Measurements from ENCODE around the gene CTIF. TPM values are rescaled to one million over a fixed set of nuclear protein-coding genes. Genes with fewer than 3 reads are reported as not detected.

The CTIF gene
- total RNA-seq, 4 donors from 2014 or later = 14.1 to 78.2 (median 18.4) TPM

DNA sequence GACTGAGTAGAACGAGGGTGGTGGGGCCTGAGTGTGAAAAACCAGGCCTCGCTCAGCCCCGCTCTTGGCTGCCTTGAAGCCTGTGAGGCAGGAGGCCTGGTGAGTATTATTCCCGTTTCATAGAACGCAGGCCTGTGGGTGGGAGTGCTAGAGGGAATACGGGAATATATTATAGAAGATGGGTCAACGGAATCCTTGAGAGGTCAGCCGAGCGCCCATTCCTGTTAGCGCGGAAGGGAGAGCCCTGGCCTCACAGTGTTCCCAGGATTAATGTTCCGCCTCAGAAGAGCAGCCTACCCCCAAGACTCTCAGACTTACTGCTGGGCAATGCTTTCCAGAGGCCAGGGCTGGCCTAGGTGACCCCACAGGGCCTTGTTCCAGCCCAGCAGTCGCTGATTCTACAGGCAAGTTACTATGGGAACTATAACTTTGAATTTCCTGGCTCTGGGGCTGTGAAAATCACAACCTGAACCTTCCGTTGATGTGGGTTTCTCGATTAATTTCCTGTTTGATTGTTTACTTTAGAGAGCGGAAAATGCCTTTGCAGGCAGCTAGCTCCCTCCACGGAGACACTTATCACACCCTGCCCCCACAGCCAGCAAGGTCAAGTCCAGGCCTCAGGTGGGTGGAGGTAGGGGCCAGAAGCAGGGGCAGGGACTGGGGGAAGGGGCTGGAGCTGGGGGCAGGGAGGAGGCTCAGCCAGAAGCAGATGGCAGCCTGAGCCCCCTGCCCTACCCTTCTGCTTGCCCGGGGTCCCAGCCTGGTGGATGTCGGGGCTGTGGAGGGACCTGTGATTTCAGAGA is 303.6 kb downstream of the CTIF start:
- peak; percentile 31 for DNase-seq
- 60 to 73% methylated on average over 1 to 18 of the region's 19 CpGs for WGBS, 2 donors (ENCODE audit: low coverage in 1 of 2)
- no peak for TF ChIP-seq EP300 (IDR thresholded peaks at IDR 0.05; ENCODE audit: low read depth)
- TF ChIP-seq, protein P1, sequence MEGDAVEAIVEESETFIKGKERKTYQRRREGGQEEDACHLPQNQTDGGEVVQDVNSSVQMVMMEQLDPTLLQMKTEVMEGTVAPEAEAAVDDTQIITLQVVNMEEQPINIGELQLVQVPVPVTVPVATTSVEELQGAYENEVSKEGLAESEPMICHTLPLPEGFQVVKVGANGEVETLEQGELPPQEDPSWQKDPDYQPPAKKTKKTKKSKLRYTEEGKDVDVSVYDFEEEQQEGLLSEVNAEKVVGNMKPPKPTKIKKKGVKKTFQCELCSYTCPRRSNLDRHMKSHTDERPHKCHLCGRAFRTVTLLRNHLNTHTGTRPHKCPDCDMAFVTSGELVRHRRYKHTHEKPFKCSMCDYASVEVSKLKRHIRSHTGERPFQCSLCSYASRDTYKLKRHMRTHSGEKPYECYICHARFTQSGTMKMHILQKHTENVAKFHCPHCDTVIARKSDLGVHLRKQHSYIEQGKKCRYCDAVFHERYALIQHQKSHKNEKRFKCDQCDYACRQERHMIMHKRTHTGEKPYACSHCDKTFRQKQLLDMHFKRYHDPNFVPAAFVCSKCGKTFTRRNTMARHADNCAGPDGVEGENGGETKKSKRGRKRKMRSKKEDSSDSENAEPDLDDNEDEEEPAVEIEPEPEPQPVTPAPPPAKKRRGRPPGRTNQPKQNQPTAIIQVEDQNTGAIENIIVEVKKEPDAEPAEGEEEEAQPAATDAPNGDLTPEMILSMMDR (IDR thresholded peaks at IDR 0.05) = no peak
- TF ChIP-seq POLR2A (IDR thresholded peaks at IDR 0.05) = no peak
- no peak for TF ChIP-seq POLR2AphosphoS5 (IDR thresholded peaks at IDR 0.05)
- in situ Hi-C loops (cut with MboI; ENCODE audit: low pct_ligation_motif_present in 1 of 4, low pct_unique_long_range_greater_than_20kb in 1 of 4, low sequenced_read_pairs in 3 of 4) (no loop called here), intact Hi-C loops (cut with DNase I; ENCODE audit: low total_unique reads) (no loop called here)
- no peaks in the 10 kb centered on the region for H3K36me3 ChIP-seq
- H3K9me3 ChIP-seq = no peaks in the 10 kb centered on the region
- peaks cover 0 to 23% (median 5%) of the 10 kb centered on the region in 4 donors for H3K4me1 ChIP-seq
- H3K27me3 ChIP-seq = no peaks in the 10 kb centered on the region
- no peak overlapping the region for H3K4me3 ChIP-seq
- peak overlapping the region; percentile 31 to 55 (median 54) for H3K27ac ChIP-seq

DNA sequence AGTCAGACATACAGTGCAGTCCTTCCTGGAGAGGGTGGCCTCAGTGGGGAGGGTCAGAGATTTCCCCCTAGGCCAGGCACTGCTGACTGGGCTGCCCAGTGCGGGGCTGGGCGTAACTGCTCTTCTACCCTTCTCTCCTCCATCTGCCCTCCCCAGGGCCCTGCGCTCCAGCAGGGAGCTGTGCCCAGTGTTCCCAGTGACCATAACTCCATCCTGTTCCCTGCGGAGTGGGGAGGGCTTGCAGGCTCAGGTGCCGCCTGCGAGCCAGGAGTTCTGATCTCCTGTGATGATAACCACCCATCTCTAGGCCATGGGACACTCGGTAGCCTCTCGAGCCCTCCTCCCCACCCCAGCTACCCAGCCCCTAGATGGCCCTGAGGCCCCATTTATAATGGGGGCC is 304.3 kb downstream of the CTIF start:
- DNase-seq = no peak

DNA sequence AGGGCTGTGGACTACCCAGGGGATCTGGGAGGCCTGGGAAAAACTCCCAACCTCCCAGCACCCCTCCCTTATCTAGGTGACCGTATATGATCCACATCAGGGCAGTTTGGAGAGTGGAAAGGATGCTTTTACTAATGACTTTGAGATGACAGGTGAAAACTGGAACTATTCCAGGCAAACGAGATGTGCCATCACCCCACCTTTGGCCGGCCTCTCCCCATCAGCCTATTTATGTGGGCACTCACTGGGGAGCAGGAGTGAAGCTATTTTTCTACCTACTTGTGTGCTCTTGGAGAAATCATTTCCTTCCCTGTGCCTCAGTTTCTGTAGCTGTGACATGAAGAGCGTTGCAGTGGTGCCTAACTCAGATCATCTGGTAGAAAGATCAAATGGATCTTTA is 304.8 kb downstream of the CTIF start:
- WGBS, 2 donors (ENCODE audit: low coverage in 1 of 2) = 85% methylated on average over 4 of the region's 4 CpGs; no CpG with 5 or more reads in 1 of the 2 donors
- Histone ChIP-seq H3K4me3 (no peak overlapping the region), H3K9me3 (no peaks in the 10 kb centered on the region), H3K27me3 (no peaks in the 10 kb centered on the region), H3K27ac (peak overlapping the region in 1 of 4 donors; percentile 54), H3K36me3 (no peaks in the 10 kb centered on the region), H3K4me1 (peaks cover 0 to 23% (median 5%) of the 10 kb centered on the region in 4 donors)
- DNase-seq = no peak
- intact Hi-C loops (cut with DNase I; ENCODE audit: low total_unique reads) = no loop called here
- in situ Hi-C loops (cut with MboI; ENCODE audit: low pct_ligation_motif_present in 1 of 4, low pct_unique_long_range_greater_than_20kb in 1 of 4, low sequenced_read_pairs in 3 of 4) = no loop called here
- TF ChIP-seq EP300 (IDR thresholded peaks at IDR 0.05; ENCODE audit: low read depth) = no peak
- TF ChIP-seq, protein P1 (IDR thresholded peaks at IDR 0.05) = no peak
- TF ChIP-seq POLR2A (IDR thresholded peaks at IDR 0.05) = no peak
- no peak for TF ChIP-seq POLR2AphosphoS5 (IDR thresholded peaks at IDR 0.05)

More for the DNA sequence above, 304.3 kb downstream of the CTIF start:
- Histone ChIP-seq H3K36me3 (no peaks in the 10 kb centered on the region), H3K27ac (peak overlapping the region; percentile 31 to 55 (median 44)), H3K27me3 (no peaks in the 10 kb centered on the region), H3K4me1 (peaks cover 0 to 23% (median 5%) of the 10 kb centered on the region in 4 donors), H3K4me3 (no peak overlapping the region), H3K9me3 (no peaks in the 10 kb centered on the region)
- in situ Hi-C loops (cut with MboI; ENCODE audit: low pct_ligation_motif_present in 1 of 4, low pct_unique_long_range_greater_than_20kb in 1 of 4, low sequenced_read_pairs in 3 of 4) (no loop called here), intact Hi-C loops (cut with DNase I; ENCODE audit: low total_unique reads) (no loop called here)
- WGBS, 2 donors (ENCODE audit: low coverage in 1 of 2) = 100% methylated on average over 4 of the region's 8 CpGs; no CpG with 5 or more reads in 1 of the 2 donors
- TF ChIP-seq POLR2A (IDR thresholded peaks at IDR 0.05) = no peak
- no peak for TF ChIP-seq EP300 (IDR thresholded peaks at IDR 0.05; ENCODE audit: low read depth)
- TF ChIP-seq, protein P1 (IDR thresholded peaks at IDR 0.05) = no peak
- TF ChIP-seq POLR2AphosphoS5 (IDR thresholded peaks at IDR 0.05) = no peak

DNA sequence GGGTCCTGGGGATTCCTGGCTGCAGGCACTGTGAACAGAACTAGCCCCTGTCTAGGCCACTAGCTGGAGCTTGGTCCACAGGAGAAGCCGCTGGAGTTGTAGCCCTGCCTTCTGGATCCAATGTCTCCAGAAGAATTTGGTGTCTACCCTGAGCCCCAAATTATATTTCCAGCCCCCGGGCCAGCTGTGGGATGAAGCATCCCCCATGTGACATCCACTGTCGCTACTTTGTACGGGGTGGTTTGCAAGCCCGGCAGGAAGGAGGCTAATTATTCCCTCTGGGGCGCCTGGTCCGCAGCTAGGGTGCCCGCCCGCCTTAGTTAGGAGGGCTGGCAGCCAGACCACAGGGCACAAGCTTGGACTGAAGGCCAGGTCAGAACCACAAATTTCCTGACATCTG is 305.4 kb downstream of the CTIF start:
- no peak for DNase-seq
- intact Hi-C loops (cut with DNase I; ENCODE audit: low total_unique reads) (no loop called here), in situ Hi-C loops (cut with MboI; ENCODE audit: low pct_ligation_motif_present in 1 of 4, low pct_unique_long_range_greater_than_20kb in 1 of 4, low sequenced_read_pairs in 3 of 4) (no loop called here)
- Histone ChIP-seq H3K4me1 (peaks cover 0 to 23% (median 5%) of the 10 kb centered on the region in 4 donors), H3K36me3 (no peaks in the 10 kb centered on the region), H3K9me3 (no peaks in the 10 kb centered on the region), H3K27ac (no peak overlapping the region), H3K4me3 (no peak overlapping the region), H3K27me3 (no peaks in the 10 kb centered on the region)
- 96% methylated on average over 9 of the region's 9 CpGs; no CpG with 5 or more reads in 1 of the 2 donors for WGBS, 2 donors (ENCODE audit: low coverage in 1 of 2)
- TF ChIP-seq POLR2AphosphoS5 (IDR thresholded peaks at IDR 0.05) (no peak), EP300 (IDR thresholded peaks at IDR 0.05; ENCODE audit: low read depth) (no peak), POLR2A (IDR thresholded peaks at IDR 0.05) (no peak)
- TF ChIP-seq, protein P1 (IDR thresholded peaks at IDR 0.05) = no peak

Measured in transverse colon (tissue), 4 donors.